GM21529 (cell line): Measurements from ENCODE around the gene DDX18.

Experiments
- ATAC-seq: cut with Tn5 transposase; IDR thresholded peaks from one replicate; pipeline ENCODE4 v1.9.1; 2021; ENCODE audit not compliant: unreplicated experiment

Gene DDX18

DNA sequence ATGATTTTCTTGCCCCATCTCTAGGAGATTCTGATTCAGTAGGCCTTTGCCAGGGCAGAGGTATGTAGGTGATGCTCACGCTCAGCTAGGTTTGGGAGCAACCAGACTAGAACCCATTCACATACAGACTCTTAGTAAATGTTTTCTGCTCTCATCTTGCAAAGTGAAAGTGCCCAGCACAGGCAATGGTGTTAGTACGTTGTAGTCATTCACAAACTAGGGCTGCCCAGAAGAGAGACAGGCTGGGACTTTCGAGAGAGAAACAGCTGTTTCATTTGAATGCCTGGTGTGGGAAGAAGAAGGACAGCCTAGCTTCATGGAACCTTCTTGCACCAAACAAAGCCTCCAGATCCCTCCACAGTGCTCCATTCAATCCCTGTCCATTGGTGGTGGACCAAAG, 19.4 kb downstream of the DDX18 start:
- ATAC-seq = no peak

DNA sequence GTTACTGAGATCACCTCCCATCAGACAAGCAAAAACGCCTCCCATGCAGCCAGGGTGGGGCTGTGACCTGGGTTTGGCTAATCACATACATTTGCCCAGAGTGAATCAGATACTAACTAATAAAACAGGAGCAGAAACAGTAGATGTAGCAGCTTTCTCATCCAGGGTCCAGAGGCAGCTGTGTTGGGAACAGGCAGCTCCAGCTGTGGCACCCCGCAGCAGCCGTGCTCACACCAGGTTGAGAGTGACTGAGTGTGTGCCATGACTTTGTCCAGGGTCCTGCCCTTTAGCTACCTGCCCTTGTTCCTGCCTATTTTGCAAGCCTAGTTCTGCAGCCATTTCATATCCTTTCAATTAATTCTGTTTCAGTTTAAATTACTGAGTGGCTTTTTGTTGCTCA, 20.5 kb downstream of the DDX18 start:
- no peak for ATAC-seq

DNA sequence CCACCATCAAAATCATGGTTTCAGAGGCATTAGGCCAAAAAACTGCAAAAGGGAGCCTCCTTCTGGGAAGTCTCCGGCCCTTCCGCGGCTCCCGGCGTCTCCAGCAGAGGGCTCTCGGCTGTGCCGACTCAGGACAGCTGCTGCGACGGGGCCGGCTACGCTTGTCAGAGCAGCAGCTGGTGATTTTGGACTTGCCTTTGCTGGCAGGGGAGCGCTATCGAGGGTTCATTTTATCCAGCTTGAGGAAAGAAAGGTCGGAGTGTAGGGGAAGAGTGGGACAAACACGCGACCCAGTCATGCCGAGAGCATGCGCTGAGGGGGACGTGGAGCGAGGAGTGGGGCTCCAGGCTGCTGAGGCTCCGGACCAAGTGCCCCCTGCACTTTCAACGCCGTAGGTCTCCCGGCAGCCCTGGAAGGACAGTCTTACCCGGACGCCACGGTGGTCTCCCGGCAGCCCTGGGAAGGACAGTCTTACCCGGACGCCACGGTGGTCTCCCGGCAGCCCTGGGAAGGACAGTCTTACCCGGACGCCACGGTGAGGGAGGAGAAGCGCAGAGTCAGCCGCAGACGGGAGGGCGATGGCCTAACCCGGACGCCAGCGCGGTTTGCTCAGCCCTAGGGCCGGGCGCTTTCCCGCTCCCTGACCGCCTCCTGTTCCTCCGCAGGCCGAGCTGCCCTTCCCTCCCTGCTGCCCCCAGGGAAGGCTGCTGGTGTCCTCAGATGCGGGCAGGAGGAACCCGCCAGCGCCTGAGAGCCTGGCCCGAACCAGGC, 21.7 kb downstream of the DDX18 start:
- peak; percentile 85 for ATAC-seq

DNA sequence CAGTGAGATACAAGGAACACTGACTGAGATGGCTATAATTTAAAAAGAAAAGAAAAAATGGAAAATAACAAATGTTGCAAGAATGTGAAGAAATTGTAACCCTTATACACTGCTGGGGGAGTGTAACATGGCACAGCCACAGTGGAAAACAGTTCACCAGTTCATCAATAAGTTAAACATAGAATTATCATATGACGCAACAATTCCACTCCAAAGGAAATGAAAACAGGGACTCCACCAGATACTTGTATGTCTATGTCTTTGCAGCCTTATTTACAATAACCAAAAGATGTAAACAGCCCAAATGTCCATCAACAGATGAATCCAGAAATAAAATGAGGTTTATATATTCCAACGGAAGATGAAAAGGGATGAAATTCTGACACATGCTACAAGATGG, 30.8 kb downstream of the DDX18 start:
- no peak for ATAC-seq

DNA sequence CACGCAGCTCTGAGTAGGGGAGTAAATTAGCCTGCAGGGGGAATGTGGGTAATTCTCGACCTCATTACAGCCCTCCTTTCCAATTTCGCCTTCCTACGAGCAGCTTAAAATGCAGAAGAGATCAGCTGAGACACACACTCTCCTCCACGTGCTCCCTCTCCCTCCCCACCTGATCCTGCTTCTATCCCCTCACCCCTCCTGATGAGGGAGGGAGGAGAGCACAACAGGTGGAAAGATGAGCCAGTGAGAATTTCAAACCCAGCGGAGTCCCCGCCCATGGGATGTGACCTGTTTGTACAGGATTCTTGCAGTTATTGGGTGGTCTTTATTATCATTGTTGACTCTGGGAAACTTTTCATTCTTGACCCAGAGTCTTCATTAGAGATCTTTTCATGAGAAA, 35.5 kb downstream of the DDX18 start:
- ATAC-seq = no peak

DNA sequence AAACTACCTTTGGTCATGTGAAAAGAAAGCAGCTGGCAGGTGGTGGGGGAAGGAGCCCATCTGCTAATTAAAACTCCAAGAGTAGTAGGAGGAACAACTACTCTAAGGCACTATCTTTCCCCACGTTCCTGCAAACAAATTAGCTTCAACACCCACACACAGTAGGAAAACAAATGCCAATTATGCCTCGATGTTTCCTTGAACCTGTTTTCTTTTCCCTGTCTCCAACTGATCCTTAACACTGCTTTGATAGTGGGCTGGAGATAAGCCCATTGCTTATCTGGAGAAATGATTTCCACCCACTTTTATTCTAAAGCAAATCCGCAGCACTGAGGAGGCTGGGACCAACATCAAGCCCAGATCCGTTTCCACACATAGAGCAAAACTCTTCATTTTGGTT, 36.0 kb downstream of the DDX18 start:
- no peak for ATAC-seq

DNA sequence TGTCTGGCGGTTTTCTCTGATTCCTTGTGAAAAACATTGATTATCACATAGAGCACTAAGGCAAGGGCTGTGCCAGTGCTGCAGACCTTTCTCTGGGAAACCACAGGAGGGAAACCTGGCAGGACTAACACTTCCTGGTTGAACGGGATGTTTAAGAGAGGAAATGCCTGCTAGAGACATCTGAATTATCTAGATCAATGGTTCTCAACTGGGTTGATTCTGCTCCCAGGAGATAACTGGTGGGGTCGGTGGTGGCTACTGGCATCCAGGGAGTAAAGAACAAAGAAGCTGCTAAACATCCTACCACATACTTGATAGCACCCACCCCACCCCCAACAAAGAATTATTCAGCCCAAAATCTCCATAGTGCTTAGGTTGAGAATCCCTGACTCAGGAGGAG, 37.5 kb downstream of the DDX18 start:
- no peak for ATAC-seq

DNA sequence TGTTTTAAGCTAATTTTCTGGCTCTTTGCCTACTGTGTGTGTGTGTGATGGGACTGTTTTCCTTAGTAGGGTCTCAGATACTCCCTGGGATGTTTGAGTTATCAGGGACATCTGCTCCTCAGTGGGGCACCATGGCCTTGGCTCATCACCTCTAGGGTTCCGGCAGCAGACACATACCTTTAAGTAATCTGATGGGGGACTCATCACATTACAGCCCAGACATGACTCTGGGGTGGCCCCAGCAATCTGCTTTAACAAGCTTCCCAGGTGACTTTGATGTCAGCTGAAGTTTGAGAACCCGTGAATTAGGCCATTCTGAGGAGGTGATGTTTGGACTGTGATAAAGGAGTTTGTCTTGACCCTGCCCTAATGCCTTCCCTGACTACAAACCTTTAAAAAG, 38.8 kb downstream of the DDX18 start:
- no peak for ATAC-seq

DNA sequence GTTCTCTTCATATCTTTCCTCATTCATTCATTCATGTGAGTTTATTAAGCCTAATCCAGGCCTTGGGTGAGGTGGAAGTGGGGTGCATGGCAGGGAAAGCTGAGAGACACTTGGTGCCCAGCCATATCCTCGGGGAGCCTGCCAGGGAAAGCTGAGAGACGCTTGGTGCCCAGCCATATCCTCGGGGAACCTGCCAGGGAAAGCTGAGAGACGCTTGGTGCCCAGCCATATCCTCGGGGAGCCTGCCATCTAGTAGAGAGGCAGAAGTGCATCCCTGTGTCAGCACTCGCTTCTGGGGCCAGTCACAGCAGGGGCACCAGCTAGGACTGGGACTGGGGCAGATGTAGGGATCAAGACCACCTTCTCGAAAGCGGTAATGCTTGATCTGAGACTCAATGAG, 39.4 kb downstream of the DDX18 start:
- ATAC-seq = no peak

DNA sequence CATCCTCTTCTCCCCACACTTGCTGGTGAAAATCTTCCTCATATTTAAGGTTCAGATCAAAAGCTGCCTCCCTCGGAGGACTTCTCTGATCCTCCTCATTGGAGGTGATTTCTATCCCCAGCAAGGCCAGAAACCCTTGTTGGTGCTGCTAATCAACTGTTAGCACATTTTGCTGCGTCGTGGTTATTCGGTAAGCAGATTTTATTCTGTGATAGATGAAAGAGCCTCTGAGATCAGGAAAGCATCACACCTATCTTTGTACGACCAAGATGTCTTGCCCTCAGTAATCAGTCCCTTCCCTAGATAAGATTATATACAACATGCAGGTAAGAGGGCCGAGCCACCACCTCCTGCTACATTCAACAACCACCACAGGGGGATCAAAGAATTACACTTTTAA, 40.1 kb downstream of the DDX18 start:
- ATAC-seq = no peak

DNA sequence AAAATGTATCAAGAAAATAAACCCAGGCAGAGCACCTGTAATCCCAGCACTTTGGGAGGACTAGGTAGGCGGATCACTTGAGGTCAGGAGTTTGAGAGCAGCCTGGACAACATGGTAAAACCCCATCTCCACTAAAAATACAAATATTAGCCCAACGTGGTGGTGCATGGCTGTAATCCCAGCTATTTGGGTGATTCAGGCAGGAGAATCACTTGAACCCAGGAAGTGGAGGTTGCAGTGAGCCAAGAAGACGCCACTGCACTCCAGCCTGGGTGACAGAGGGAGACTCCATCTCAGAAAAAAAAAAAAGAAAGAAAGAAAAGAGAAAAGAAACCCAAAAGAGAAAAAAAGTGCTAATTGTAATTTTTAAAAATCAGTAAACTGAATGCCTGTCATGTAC, 41.4 kb downstream of the DDX18 start:
- ATAC-seq = no peak

DNA sequence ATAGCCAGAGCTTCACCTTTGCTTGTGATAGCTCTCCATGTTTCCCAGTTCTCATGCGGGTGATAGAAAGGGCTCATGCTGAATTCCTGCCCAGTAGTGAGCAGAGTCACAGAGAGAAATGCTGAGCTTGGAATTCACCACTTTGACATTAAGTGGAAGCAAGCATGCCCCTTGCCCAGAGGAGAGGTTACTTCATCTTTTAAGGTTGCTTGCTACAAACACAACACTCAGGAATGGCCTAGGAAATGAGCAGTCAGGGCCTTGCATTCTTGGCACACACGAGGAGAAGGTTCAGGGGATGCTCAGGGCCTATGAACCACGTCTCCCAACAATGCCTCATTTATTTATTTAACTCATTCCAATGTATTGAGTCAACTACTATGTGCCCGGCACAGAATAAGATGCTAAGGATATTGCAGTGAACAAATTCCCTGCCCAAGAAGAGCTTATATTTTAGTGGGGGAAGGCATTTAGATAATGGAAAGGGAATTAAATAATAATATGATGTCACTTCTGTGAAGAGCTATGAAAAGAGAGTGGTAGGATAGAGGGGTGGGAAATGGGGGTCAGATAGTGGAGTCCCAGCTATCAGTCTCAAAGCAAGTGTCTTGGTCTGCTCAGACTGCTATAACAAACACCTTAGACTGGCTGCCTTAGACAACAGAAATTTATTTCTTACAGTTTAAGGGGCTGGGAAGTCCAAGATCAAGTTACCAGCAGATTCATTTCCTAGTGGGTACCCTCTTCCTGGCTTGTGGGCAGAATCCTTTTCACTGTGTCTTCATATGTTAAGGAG, 42.1 kb downstream of the DDX18 start:
- no peak for ATAC-seq

DNA sequence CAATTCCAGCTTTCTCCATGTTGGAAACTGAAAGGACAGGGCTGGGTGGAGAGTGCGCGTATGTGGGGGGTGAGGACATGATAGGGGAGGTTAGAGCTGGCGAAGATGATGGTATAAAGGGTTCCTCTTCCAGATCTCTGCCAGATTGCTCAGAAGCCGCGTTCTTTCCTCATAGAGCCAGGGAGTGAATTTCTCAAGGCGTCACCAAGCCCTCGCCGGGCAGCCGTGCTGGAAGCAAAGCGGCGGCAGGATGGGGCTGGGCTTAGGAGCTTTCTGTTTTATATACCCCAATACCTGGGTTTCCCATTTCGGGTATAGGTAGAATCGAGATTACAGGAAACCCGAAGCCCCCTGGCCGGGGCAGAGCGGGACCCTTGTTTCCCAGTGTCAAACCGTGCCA, 43.8 kb downstream of the DDX18 start:
- ATAC-seq = no peak

DNA sequence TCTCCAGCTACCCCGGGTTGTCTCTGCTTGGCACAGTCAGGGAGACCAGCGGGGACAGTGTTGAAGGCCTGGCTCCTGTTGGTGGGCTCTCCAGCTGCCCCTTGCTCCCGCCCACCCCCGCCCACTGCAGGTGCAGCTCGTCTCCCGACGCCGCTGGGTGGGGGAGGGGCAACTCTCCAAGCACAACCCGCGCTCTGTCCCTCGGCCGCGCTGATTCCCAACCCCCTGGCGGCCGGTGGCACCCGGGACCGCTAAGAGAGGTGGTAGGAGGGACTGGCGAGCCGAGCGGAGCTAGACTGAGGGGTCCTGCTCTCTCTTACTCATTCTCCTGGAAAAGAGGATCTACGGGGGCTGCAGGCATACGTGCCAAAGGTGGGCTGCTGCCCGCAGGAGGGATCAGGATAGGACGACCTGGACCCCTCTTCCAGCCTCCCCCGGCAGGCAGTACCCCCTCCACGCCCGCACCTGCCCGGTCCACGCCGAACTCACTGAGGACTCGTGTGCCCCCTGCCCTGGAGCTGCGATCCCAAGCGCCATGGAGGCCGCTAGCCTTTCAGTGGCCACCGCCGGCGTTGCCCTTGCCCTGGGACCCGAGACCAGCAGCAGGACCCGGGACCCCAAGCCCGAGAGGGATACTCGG, 44.5 kb downstream of the DDX18 start:
- ATAC-seq = no peak

DNA sequence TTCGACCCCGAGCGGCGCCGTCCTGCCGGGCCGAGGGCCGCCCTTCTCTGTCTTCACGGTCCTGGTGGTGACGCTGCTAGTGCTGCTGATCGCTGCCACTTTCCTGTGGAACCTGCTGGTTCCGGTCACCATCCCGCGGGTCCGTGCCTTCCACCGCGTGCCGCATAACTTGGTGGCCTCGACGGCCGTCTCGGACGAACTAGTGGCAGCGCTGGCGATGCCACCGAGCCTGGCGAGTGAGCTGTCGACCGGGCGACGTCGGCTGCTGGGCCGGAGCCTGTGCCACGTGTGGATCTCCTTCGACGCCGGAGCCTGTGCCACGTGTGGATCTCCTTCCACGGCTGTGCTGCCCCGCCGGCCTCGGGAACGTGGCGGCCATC, 45.0 kb downstream of the DDX18 start:
- ATAC-seq = no peak

DNA sequence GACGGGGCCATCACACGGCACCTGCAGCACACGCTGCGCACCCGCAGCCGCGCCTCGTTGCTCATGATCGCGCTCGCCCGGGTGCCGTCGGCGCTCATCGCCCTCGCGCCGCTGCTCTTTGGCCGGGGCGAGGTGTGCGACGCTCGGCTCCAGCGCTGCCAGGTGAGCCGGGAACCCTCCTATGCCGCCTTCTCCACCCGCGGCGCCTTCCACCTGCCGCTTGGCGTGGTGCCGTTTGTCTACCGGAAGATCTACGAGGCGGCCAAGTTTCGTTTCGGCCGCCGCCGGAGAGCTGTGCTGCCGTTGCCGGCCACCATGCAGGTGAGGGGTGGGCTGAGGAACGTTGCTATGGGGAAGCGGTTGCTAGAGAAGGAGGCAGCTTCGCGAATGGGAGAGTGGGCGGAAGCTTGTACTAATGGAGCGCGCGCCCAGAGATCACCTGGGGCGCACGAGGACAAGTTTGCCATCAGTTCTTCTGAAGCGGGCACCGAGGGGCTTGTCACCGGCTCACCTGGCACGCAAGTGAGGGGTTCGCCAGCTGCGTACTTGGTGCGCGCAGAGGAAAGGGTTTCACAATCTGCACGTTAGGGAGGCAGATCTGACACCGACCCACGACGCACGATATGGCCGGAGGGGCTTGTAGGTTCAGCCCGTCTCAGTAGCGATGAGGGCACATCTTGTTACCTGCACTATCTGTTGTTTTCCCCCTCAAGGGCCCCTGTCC, 45.6 kb downstream of the DDX18 start:
- ATAC-seq = no peak

DNA sequence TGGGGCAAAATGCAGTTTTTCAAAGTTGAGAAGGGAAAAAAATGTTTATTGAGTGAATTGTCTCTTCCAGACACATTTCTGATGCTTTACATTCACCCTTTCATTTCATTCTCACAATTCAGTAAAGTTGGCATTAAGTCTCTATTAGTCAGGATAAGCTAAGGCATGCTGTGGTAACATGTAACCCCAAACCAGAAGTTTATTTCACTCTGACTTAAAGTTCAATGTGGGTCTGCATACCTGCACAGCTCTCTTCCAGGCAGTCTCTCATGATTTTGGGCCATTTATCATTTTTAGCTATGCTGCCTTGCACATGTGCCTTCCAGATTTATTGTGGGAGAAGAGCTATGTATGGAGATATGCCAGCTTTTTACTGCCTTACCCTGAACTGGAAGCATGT, 48.0 kb downstream of the DDX18 start:
- ATAC-seq = no peak

DNA sequence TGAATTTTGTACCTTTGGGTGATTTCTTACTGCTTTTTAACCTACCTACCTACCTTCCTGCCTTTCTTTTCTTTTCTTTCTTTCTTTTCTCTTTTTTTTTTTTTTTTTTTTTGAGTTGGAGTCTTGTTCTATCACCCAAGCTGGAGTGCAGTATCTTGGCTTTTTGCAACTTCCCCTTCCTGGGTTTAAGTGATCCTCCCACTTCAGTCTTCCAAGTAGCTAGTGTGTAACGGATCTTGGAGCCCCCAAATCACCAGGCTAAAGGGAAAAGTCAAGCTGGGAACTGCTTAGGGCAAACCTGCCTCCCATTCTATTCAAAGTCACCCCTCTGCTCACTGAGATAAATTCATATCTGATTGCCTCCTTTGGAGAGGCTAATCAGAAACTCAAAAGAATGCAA, 61.3 kb downstream of the DDX18 start:
- ATAC-seq = no peak

DNA sequence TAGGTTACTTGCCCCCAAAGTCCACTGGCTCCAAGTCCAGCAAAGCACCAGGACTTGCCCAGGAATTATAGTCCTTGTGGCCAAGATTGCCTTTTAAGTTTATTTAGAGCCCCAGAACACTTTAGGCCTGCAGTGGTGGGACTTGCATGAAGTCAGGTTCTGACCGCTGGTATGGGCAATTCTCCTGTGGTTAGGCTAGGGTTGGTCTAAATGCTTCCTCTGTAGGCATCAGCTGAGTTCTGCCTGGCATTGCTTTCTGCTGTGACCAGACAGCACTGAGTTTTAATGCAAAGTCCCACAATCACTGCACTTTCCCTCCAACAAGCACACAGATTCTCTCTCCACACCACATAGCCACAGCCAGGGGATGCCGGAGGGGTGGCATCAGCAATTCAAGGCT, 64.5 kb downstream of the DDX18 start:
- no peak for ATAC-seq
